ENCODE measurements around the gene DMXL2.

- TF ChIP-seq CTCF (IDR thresholded peaks at IDR 0.05) (no peak), POLR2A (IDR thresholded peaks at IDR 0.05) (no peak)
Observed at GRCh38 chr15:51647128-51647562, 24.6 kb upstream of the DMXL2 start.
